HepG2 (cell line): Measurements from ENCODE around the gene SHQ1. TPM values are rescaled to one million over a fixed set of nuclear protein-coding genes. Genes with fewer than 3 reads are reported as not detected.

ENCODE experiments used
- ATAC-seq: fragments of 200-7000 bp; cut with Tn5 transposase; 3 replicates; pipeline ENCODE4 v1.9.1; 2020; ENCODE audit warnings: mild to moderate bottlenecking, moderate library complexity
- BruUV-seq: library from RNA; stranded (reverse); fragments of 400-500 nt; replicated peaks from 2 replicates; lab custom pipeline; 2021; lab: Mats Ljungman, UMichigan
- CTCF ChIA-PET: fragments of 300-600 bp; formaldehyde crosslinking; extraction: SDS; loops from one replicate; lab custom pipeline; 2021; ENCODE audit warnings: low total read pairs, inconsistent platforms, low intra/inter-chr PET ratio; lab: Yijun Ruan, JAX
- POLR2A ChIA-PET: fragments of 350-600 bp; sonication (Branson Sonifier 250); formaldehyde crosslinking; loops from one replicate; lab custom pipeline; 2020; ENCODE audit warnings: antibody characterized with exemption, inconsistent platforms; lab: Yijun Ruan, JAX
- DNase-seq: peaks from one replicate; pipeline ENCODE4 v3.0.0-alpha.2; 2015; ENCODE audit warnings: low spot score
- FAIRE-seq: peaks from 3 replicates; lab custom pipeline; 2011; peaks lifted over from hg19 to GRCh38; lab: Jason Lieb, UNC
- H2AFZ ChIP-seq: one replicate; pipeline ENCODE4 v1.6.1; 2011; ENCODE audit warnings: low read length, inconsistent platforms
- H3K27ac ChIP-seq: fragments of 300-600 bp; 3 replicates; pipeline ENCODE4 v1.8.0; 2011; ENCODE audit warnings: mixed run types, mild to moderate bottlenecking, mixed read lengths, low read length, inconsistent platforms; ENCODE audit not compliant: insufficient read depth; ENCODE audit errors: extremely low read length
- H3K27me3 ChIP-seq, 2 experiments: fragments of 200-600 bp in 1 of 2; 2 replicates in 1 of 2; 3 replicates in 1 of 2; pipeline versions ENCODE4 v1.6.0 to v1.8.0; 2011; ENCODE audit warnings: low read length in 2 of 2, mild to moderate bottlenecking in 2 of 2, moderate library complexity in 2 of 2, inconsistent platforms in 1 of 2; ENCODE audit not compliant: insufficient read depth in 2 of 2, control insufficient read depth in 1 of 2
- H3K36me3 ChIP-seq, 2 experiments: fragments of 200-600 bp in 1 of 2; replicated peaks in 1 of 2; 2 replicates in 1 of 2; 3 replicates in 1 of 2; pipeline versions ENCODE4 v1.5.1 to v1.8.0; 2011; ENCODE audit warnings: low read length in 2 of 2, inconsistent platforms in 1 of 2; ENCODE audit not compliant: insufficient read depth in 2 of 2, control insufficient read depth in 1 of 2
- H3K4me1 ChIP-seq: 2 replicates; pipeline ENCODE4 v1.5.1; 2012; ENCODE audit warnings: low read length, inconsistent platforms; ENCODE audit not compliant: insufficient read depth
- H3K4me2 ChIP-seq: 2 replicates; pipeline ENCODE4 v1.6.0; 2011; ENCODE audit warnings: low read depth, low read length, inconsistent platforms
- H3K4me3 ChIP-seq, 3 experiments: fragments of 200-600 bp in 1 of 3; sonication (generic), shearing (Covaris generic) in 1 of 3; replicated peaks in 1 of 3; 2 replicates each; pipeline ENCODE4 v1.5.1; 2011 to 2016; ENCODE audit warnings: low read length in 3 of 3, inconsistent platforms in 2 of 3, low read depth in 2 of 3, mild to moderate bottlenecking in 2 of 3, control low read depth in 1 of 3, mixed read lengths in 1 of 3; ENCODE audit not compliant: insufficient read depth in 1 of 3
- H3K79me2 ChIP-seq: one replicate; pipeline ENCODE4 v1.6.1; 2011; ENCODE audit warnings: low read length, inconsistent platforms; ENCODE audit not compliant: insufficient read depth
- H3K9ac ChIP-seq: 2 replicates; pipeline ENCODE4 v1.6.0; 2011; ENCODE audit warnings: mild to moderate bottlenecking, low read depth, low read length, inconsistent platforms; ENCODE audit not compliant: insufficient read depth
- H3K9me3 ChIP-seq: 2 replicates; pipeline ENCODE4 v1.5.1; 2012; ENCODE audit warnings: mild to moderate bottlenecking, low read length
- H4K20me1 ChIP-seq: 2 replicates; pipeline ENCODE4 v1.6.0; 2011; ENCODE audit warnings: inconsistent platforms, mild to moderate bottlenecking, low read length, moderate library complexity; ENCODE audit not compliant: insufficient read depth
- GTF3A ChIP-seq: sonication (generic); formaldehyde crosslinking; conservative IDR thresholded peaks from 2 replicates; pipeline ENCODE4 v1.4.0; 2020; ENCODE audit warnings: mild to moderate bottlenecking, missing genetic modification reagents
- PTBP1 ChIP-seq: fragments of 200-400 bp; formaldehyde crosslinking; IDR thresholded peaks from 2 replicates; pipeline ENCODE4 v1.6.1; 2018; ENCODE audit warnings: low read length, low read depth; ENCODE audit not compliant: poor library complexity, severe bottlenecking
- TOPORS ChIP-seq: sonication (generic); formaldehyde crosslinking; IDR thresholded peaks from 2 replicates; pipeline ENCODE4 v1.8.0; 2023; ENCODE audit warnings: mild to moderate bottlenecking, missing genetic modification reagents
- XRCC5 ChIP-seq: fragments of 200-400 bp; formaldehyde crosslinking; optimal IDR thresholded peaks from 2 replicates; pipeline ENCODE3; 2017; ENCODE audit warnings: mild to moderate bottlenecking, low read length
- ZNF143 ChIP-seq: sonication (generic); formaldehyde crosslinking; IDR thresholded peaks from 2 replicates; pipeline ENCODE4 v1.4.0; 2020; ENCODE audit warnings: missing genetic modification reagents
- ZNF230 ChIP-seq: sonication (generic); formaldehyde crosslinking; IDR thresholded peaks from 2 replicates; pipeline ENCODE4 v1.4.0; 2020; ENCODE audit warnings: mild to moderate bottlenecking, missing genetic modification reagents
- ZNF558 ChIP-seq: sonication (generic); formaldehyde crosslinking; IDR thresholded peaks from 2 replicates; pipeline ENCODE4 v1.9.0; 2022; ENCODE audit warnings: mild to moderate bottlenecking, missing genetic modification reagents, borderline replicate concordance
- ZNF564 ChIP-seq: sonication (generic); formaldehyde crosslinking; IDR thresholded peaks from 2 replicates; pipeline ENCODE4 v1.8.1; 2023; ENCODE audit warnings: mild to moderate bottlenecking, missing genetic modification reagents
- ZNF850 ChIP-seq: sonication (generic); formaldehyde crosslinking; conservative IDR thresholded peaks from 2 replicates; pipeline ENCODE4 v1.9.0; 2021; ENCODE audit warnings: mild to moderate bottlenecking, missing genetic modification reagents
- WGBS: methylation state at CpG from one replicate; pipeline ENCODE4 v1.1.6; 2017; ENCODE audit warnings: low lambda C conversion rate; 5-methylcytosine and 5-hydroxymethylcytosine counted together
- in situ Hi-C: cut with HindIII; loops from 2 replicates; pipeline ENCODE4 v1.10.0; 2017; ENCODE audit warnings: low pct_unique_long_range_greater_than_20kb; ENCODE audit not compliant: extremely low pct_ligation_motif_present
- intact Hi-C: fragments of 100-400 bp; cut with micrococcal nuclease; formaldehyde crosslinking; loops from one replicate; pipeline ENCODE4 v1.10.0; 2022; ENCODE audit not compliant: unreplicated experiment
- polyA plus RNA-seq, 8 experiments: library from polyadenylated mRNA; depleted of rRNA in 3 of 8; stranded (reverse) in 7 of 8; unstranded in 1 of 8; fragments of >200 nt; fragmentation: Illumina TruSeq in 4 of 8; extraction: Trizol in 4 of 8; gene quantifications; 2 replicates each; pipeline versions ENCODE4 v1.2.1 to v1.2.3, GENCODE V29; 2011 to 2016; ENCODE audit warnings: low read depth in 4 of 8, missing spikeins in 1 of 8, mixed read lengths in 1 of 8; ENCODE audit not compliant: insufficient read depth in 1 of 8
- total RNA-seq, 5 experiments: library from RNA; depleted of rRNA; stranded (reverse); fragments of >200 nt; fragmentation: Illumina TruSeq; extraction: Trizol; gene quantifications; 2 replicates each; pipeline ENCODE4 v1.2.3, GENCODE V29; 2016; ENCODE audit warnings: low read depth in 1 of 5
- TF ChIP-seq, protein P1 (sequence below): sonication (generic); formaldehyde crosslinking; IDR thresholded peaks from 2 replicates; pipeline ENCODE4 v1.4.0; 2020; ENCODE audit warnings: mild to moderate bottlenecking, missing genetic modification reagents

Gene SHQ1
- total and polyA plus RNA-seq, 2 of the 13 experiments (the other 11 are each of a cell fraction or from before 2014, with no cell fraction given): 5.5 to 20.3 TPM

- in situ Hi-C loops (no loop called here), intact Hi-C loops (no loop called here)
- Histone ChIP-seq H3K27ac (no peak overlapping the region), H3K4me1 (peaks cover 13% of the 10 kb centered on the region), H3K36me3 (no peaks in the 10 kb centered on the region), H2AFZ (no peak overlapping the region), H3K4me2 (no peak overlapping the region), H4K20me1 (no peaks in the 10 kb centered on the region), H3K4me3 (no peak overlapping the region), H3K9me3 (no peaks in the 10 kb centered on the region), H3K79me2 (no peaks in the 10 kb centered on the region), H3K9ac (no peak overlapping the region), H3K27me3 (0 out of 5 replicates have a peak, but pooled peaks cover 0 to 7% of the 10 kb centered on the region in 2 experiments)
- POLR2A ChIA-PET: no interaction called here
- CTCF ChIA-PET: no interaction called here
- BruUV-seq: no TSS peak
- TF ChIP-seq ZNF143 (no peak), ZNF230 (CRISPR knock-in tag) (no peak), ZNF850 (CRISPR knock-in tag) (no peak), PTBP1 (no peak), ZNF564 (no peak), TOPORS (CRISPR knock-in tag) (no peak), ZNF558 (CRISPR knock-in tag) (no peak), XRCC5 (no peak), GTF3A (no peak)
- TF ChIP-seq, protein P1, sequence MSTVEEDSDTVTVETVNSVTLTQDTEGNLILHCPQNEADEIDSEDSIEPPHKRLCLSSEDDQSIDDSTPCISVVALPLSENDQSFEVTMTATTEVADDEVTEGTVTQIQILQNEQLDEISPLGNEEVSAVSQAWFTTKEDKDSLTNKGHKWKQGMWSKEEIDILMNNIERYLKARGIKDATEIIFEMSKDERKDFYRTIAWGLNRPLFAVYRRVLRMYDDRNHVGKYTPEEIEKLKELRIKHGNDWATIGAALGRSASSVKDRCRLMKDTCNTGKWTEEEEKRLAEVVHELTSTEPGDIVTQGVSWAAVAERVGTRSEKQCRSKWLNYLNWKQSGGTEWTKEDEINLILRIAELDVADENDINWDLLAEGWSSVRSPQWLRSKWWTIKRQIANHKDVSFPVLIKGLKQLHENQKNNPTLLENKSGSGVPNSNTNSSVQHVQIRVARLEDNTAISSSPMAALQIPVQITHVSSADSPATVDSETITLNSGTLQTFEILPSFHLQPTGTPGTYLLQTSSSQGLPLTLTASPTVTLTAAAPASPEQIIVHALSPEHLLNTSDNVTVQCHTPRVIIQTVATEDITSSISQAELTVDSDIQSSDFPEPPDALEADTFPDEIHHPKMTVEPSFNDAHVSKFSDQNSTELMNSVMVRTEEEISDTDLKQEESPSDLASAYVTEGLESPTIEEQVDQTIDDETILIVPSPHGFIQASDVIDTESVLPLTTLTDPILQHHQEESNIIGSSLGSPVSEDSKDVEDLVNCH (CRISPR knock-in tag): no peak
- DNase-seq (no peak), FAIRE-seq (no peak), ATAC-seq (no peak)
- 34% methylated on average over 5 of the region's 5 CpGs for WGBS
Measured at GRCh38 chr3:72872183-72872582, 23.9 kb upstream of the SHQ1 start.
